Vagina (tissue), 2 donors: ENCODE results near the gene ST7.

ENCODE experiments used
- CTCF ChIP-seq, 3 experiments: fragments of 450-650 bp in 2 of 3; fragments of 200-600 bp in 1 of 3; sonication (generic) in 1 of 3; IDR thresholded peaks; one replicate each; pipeline ENCODE4 v1.5.1; 2017 to 2019; ENCODE audit warnings: antibody characterized with exemption in 3 of 3, mild to moderate bottlenecking in 2 of 3, moderate library complexity in 2 of 3
- POLR2AphosphoS5 ChIP-seq, 2 donors: sonication (generic); formaldehyde crosslinking; IDR thresholded peaks; one replicate each; pipeline ENCODE4 v1.9.0; 2017; ENCODE audit warnings: antibody characterized with exemption in 2 of 2, mild to moderate bottlenecking in 2 of 2, low read depth in 1 of 2; ENCODE audit not compliant: insufficient read depth in 1 of 2

GRCh38 chr7:117122536-117122935 is 169.2 kb downstream of the ST7 start:
- no peak for TF ChIP-seq CTCF (IDR thresholded peaks at IDR 0.05)
- no peak for TF ChIP-seq POLR2AphosphoS5 (IDR thresholded peaks at IDR 0.05; ENCODE audit: insufficient read depth in 1 of 2, low read depth in 1 of 2)
